GM18519 (cell line): Measurements from ENCODE around the gene HHEX.
"Not testable (repeated sequence)": the region's sequence is repeated elsewhere in the genome, so short reads cannot be mapped to it uniquely, and the experiment has no call there.

Experiments
- ATAC-seq: cut with Tn5 transposase; IDR thresholded peaks from one replicate; pipeline ENCODE4 v1.9.1; 2021; ENCODE audit warnings: mild to moderate bottlenecking, moderate library complexity; ENCODE audit not compliant: unreplicated experiment, low FRiP score

HHEX gene

GRCh38 chr10:92689663-92690210 lies at the start of gene HHEX:
TSS of gene HHEX (plus strand) at chr10:92689955. CDS start at chr10:92689987, 32 bp downstream.
- ATAC-seq: no peak

GRCh38 chr10:92640107-92640506 lies 49.6 kb upstream of the HHEX start:
- no peak for ATAC-seq

DNA sequence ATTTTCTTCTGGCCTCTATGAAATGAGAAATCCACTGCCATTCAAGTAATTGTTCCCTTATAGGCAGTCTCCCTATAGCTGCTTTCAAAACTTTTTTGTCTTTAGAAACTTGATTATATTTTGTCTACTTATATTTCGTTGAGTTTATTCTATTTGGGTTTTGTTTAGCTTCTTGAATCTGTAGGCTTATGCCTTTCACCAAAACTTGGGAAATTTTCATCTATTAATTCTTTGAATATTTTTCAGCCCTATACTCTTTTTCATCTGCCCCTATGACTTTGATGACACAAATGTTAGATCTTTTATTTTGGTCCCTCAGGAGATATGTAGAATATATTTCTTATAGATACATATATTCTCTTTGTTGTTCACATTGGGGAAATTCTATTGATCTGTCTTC lies 48.3 kb upstream of the HHEX start:
- ATAC-seq: no peak

- ATAC-seq: no peak
Observed at GRCh38 chr10:92644921-92645320, 44.8 kb upstream of the HHEX start.

DNA sequence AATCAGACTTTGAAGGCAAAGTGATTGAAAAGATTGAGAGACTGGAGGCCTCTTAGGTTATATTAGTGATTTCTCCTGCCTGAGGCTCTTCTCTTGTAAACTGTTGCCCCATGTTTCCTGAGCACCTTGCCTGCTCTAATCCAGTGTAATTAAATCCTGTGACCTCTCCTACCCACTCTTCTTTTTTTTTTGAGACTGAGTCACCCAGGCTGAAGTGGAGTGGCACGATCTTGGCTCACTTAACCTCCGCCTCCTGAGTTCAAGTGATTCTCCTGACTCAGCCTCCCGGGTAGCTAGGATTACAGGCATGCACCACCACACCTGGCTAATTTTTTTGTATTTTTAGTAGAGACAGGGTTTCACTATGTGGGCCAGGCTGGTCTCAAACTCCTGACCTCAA lies 38.9 kb upstream of the HHEX start:
- not testable (repeated sequence) for ATAC-seq

- no peak for ATAC-seq
Observed at GRCh38 chr10:92655426-92655825, 34.3 kb upstream of the HHEX start.

DNA sequence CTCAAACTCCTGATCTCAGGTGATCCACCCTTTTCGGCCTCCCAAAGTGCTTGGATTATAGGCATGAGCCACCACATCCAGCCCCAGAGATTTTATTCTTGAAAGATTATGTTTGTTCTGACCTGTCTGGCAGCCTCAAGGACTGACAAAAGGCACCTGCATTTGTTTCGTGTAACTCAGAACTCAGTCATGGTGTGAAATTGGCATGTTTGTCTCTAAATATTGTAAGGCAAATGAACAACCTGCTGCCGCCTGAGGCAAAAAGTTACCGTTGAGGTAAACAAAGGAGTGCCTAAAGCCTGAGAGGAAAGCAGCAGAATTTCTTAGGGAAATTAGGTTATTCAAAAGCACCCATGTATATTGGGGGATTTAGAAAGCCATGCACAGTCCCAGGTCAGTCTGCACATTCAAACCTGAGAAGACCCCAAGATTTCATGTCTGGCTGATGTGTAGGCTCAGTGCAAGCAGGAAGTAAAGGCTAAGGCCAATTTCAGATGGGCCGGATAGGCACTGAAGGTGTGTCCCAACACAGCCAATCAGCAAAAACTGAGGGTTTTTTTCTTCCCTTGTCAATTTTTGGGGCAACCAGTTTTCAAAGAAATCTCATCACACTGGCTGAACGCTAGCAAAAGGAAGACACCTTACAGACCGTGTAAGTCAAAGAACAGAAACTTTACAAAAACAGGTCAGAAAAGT lies 33.3 kb upstream of the HHEX start:
- ATAC-seq: no peak

DNA sequence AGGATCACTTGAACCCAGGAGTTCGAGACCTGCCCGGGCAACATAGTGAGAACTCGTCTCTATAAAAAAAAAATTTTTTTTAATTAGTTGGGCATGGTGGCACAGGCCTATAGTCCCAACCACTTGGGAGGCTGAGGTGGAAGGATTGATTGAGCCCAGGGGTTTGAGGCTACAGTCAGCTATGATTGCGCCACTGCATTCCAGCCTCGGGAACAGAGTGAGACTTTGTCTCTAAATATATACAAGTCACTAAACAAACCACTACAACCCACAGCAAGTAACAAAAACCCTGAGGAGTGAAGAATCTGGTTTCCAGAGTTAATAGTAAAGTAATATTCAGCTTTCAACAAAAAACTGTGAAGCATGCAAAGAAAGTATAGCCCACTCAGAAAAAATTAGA lies 32.7 kb upstream of the HHEX start:
- ATAC-seq: no peak

- ATAC-seq: no peak
Observed at GRCh38 chr10:92662848-92663247, 26.9 kb upstream of the HHEX start.

DNA sequence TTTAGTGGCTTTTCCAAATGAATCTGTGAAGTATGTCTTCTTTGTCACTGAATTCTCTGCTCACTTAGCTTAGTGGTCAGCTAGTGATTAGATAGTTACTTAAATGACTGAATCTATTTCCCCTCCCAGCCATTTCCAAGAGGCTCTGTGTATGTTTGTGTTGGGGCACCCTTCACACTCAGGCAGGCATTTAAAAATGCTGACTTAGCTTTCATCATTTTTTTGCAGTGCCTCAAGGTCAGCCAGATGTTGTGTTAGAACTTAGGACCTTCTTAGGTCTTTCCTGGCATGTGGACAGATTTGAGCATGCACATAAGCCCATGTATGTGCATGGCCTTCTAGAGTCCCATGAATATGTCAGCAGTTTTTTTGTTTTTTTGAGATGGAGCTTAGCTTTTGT lies 25.4 kb upstream of the HHEX start:
- ATAC-seq: no peak

GRCh38 chr10:92667078-92667477 lies 22.7 kb upstream of the HHEX start:
- no peak for ATAC-seq

DNA sequence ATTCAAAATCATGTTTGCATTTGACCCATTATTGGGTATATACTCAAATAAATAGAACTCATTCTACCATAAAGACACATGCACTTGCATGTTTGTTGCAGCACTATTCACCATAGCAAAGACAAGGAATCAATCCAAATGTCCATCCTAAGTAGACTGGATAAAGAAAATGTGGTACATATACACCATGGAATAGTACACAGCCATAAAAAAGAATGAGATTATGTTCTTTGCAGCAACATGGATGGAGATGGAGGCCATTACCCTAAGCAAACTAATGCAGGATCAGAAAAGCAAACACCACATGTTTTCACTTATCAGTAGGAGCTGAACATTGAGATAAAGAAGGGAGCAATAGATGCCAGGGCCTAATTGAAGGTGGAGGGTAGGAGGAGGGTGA lies 12.0 kb upstream of the HHEX start:
- no peak for ATAC-seq

DNA sequence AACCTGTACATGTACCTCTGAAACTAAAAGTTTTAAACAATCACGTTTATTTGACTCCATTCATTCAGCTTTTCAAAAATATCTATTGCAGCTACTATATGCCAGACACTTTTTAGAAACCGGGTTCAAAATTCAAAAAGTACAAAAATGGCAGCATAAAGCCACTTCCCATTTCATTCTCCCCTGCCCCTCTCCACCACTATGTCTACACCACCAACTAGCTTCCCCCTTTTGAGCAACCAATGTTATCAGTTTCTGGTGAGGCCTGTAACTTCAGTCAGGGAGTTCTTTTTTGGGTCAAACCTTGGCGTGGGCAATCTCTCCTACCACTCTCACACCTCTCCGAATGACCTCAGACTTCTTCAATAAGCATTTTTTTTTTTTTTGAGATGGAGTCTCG lies 11.5 kb upstream of the HHEX start:
- ATAC-seq: no peak

- ATAC-seq: no peak
Observed at GRCh38 chr10:92681306-92681834, 8.4 kb upstream of the HHEX start.

DNA sequence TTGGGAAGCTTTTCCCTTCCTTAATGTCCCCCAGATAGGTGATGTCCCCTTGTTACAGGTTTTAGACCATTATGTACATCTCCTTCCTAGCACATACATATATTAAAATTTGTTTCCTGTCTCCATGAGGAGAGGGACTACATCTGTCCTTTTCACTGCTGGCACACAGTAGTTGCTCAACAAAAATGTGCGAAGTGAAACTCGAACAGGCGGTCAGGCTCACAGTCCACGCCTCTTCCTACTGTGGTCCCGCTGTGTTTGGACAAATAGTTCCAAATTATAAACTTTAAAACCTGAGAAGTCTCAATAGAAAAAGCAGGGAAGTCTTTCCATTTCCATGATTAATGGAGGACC lies 1.2 kb upstream of the HHEX start:
- no peak for ATAC-seq

DNA sequence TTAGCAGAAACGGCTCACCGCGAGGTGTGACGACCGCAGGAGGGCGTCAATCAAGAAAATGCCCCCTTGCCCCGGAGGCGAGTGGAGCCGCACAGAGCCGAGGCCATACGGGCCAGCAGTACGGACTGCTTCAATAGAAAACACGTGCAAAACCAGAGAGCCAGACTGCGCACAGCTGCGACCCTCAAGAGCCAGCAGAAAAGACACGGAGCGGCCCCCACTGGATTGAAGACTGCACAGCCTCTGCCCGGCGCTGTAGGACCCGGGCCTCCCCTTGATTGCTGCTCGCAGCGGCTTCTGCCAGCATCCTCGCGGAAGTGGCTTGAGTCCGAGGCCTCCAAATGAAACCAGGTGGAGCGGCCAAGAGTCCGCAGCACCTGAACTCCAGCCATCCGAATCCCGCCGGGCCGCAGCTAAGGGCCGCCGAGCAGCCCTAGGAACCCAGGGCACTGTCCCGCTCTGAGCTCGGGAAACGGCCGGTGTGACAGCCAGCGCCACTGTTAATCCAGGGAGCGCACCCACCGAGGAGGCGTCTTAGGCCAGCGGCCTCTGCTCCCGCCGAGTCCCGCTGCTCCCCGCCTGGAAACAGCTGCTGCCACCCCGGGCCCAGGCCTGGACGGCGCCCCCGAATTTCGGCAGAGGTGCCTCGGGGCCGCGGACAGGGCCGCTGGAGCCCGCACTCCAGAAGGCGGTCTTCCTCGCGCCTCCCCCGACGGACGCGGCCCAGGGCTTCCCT lies 660 bp upstream of the HHEX start:
- ATAC-seq: no peak

- no peak for ATAC-seq
Observed at GRCh38 chr10:92690211-92690914, 608 bp downstream of the HHEX start.

- ATAC-seq: no peak
Observed at GRCh38 chr10:92690915-92691590, 1.3 kb downstream of the HHEX start.

DNA sequence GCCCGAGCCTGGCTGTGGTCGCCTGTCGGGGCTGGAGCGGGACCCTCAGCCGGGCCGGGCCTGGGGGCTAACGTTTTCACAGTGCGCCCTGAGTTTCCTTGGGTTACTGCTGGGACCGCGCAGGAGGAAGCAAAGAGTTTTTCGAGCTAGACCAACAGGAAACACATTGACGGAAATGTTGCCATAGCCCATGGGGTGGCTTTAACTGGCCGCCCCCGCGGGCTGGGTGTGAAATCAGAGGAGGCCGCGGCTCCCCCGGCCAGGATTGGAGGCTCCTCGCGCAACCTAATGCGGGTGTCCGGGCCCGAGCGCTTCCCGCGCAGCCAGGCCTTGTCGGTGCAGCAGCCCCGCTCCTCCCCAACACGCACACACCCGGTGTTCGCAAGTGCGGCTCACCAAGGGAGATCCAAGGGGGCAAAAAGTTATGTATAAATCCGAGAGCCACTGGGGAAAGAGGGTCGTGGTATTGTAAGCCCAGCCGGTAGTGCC lies 1.9 kb downstream of the HHEX start:
- ATAC-seq: no peak

- no peak for ATAC-seq
Observed at GRCh38 chr10:92692080-92692671, 2.4 kb downstream of the HHEX start.
